ENCODE data around the gene ORC4. TPM values are rescaled to one million over a fixed set of nuclear protein-coding genes. Genes with fewer than 3 reads are reported as not detected.
"Not testable (repeated sequence)": the region's sequence is repeated elsewhere in the genome, so short reads cannot be mapped to it uniquely, and the experiment has no call there.

The ORC4 gene
- polyA plus RNA-seq, 1 donor from 2014 or later = 261 TPM

DNA sequence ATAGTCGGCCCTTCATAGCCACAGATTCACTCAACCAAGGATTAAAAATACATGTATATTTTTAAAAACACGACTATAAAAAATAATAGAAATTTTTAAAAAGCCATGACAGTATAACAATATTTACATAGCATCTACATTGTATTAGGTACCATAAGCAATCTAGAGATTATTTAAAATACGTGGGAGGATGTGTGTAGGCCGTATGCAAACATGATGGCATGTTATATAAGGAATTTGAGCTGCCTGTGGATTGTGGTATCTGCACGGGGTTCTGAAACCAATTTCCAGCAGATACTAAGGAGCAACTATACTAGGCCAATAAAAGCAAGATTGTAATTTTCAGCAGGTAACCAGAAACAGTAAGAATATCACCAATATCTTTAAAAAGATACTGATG lies 5.9 kb downstream of the ORC4 start:
- Histone ChIP-seq H3K79me2 (replicated peaks; ENCODE audit: insufficient read depth, low read length) (peaks cover 99% of the 10 kb centered on the region), H4K20me1 (ENCODE audit: insufficient read depth) (no peaks in the 10 kb centered on the region), H3K4me3 (ENCODE audit: low read length) (no peak overlapping the region), H3K27me3 (ENCODE audit: insufficient read depth, low read depth, low read length) (no peaks in the 10 kb centered on the region), H3K9me3 (ENCODE audit: low read length) (no peaks in the 10 kb centered on the region), H3K4me2 (ENCODE audit: low read length) (no peak overlapping the region), H3F3A (ENCODE audit: insufficient read depth, low read length, poor library complexity, severe bottlenecking) (peaks cover 3% of the 10 kb centered on the region), H3K9me2 (ENCODE audit: insufficient read depth, low read length) (no peaks in the 10 kb centered on the region), H3K36me3 (ENCODE audit: insufficient read depth, low read length) (no peaks in the 10 kb centered on the region), H2AFZ (ENCODE audit: low read depth, low read length) (no peak overlapping the region), H3K27ac (ENCODE audit: low read length) (no peak overlapping the region), H3K9ac (ENCODE audit: low read length) (no peak overlapping the region)
- no peak for TF ChIP-seq POLR2AphosphoS5 (IDR thresholded peaks at IDR 0.05)
- TF ChIP-seq SMC3 (conservative IDR thresholded peaks at IDR 0.05; ENCODE audit: poor library complexity) = no peak
- TF ChIP-seq TAF1 (IDR thresholded peaks at IDR 0.05; ENCODE audit: low read depth) = no peak
- no peak for TF ChIP-seq EZH2 (IDR thresholded peaks at IDR 0.05; ENCODE audit: borderline replicate concordance, insufficient read depth, low read length, poor library complexity, severe bottlenecking)
- TF ChIP-seq RAD21 (conservative IDR thresholded peaks at IDR 0.05) = no peak
- TF ChIP-seq, protein P1, sequence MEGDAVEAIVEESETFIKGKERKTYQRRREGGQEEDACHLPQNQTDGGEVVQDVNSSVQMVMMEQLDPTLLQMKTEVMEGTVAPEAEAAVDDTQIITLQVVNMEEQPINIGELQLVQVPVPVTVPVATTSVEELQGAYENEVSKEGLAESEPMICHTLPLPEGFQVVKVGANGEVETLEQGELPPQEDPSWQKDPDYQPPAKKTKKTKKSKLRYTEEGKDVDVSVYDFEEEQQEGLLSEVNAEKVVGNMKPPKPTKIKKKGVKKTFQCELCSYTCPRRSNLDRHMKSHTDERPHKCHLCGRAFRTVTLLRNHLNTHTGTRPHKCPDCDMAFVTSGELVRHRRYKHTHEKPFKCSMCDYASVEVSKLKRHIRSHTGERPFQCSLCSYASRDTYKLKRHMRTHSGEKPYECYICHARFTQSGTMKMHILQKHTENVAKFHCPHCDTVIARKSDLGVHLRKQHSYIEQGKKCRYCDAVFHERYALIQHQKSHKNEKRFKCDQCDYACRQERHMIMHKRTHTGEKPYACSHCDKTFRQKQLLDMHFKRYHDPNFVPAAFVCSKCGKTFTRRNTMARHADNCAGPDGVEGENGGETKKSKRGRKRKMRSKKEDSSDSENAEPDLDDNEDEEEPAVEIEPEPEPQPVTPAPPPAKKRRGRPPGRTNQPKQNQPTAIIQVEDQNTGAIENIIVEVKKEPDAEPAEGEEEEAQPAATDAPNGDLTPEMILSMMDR (IDR thresholded peaks at IDR 0.05; ENCODE audit: poor library complexity, severe bottlenecking) = no peak
- no peak for TF ChIP-seq EP300 (conservative IDR thresholded peaks at IDR 0.05; ENCODE audit: poor library complexity, severe bottlenecking)
- TF ChIP-seq MXI1 (conservative IDR thresholded peaks at IDR 0.05; ENCODE audit: poor library complexity, severe bottlenecking) = no peak
- TF ChIP-seq, protein P2, sequence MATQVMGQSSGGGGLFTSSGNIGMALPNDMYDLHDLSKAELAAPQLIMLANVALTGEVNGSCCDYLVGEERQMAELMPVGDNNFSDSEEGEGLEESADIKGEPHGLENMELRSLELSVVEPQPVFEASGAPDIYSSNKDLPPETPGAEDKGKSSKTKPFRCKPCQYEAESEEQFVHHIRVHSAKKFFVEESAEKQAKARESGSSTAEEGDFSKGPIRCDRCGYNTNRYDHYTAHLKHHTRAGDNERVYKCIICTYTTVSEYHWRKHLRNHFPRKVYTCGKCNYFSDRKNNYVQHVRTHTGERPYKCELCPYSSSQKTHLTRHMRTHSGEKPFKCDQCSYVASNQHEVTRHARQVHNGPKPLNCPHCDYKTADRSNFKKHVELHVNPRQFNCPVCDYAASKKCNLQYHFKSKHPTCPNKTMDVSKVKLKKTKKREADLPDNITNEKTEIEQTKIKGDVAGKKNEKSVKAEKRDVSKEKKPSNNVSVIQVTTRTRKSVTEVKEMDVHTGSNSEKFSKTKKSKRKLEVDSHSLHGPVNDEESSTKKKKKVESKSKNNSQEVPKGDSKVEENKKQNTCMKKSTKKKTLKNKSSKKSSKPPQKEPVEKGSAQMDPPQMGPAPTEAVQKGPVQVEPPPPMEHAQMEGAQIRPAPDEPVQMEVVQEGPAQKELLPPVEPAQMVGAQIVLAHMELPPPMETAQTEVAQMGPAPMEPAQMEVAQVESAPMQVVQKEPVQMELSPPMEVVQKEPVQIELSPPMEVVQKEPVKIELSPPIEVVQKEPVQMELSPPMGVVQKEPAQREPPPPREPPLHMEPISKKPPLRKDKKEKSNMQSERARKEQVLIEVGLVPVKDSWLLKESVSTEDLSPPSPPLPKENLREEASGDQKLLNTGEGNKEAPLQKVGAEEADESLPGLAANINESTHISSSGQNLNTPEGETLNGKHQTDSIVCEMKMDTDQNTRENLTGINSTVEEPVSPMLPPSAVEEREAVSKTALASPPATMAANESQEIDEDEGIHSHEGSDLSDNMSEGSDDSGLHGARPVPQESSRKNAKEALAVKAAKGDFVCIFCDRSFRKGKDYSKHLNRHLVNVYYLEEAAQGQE (IDR thresholded peaks at IDR 0.05; ENCODE audit: borderline replicate concordance) = no peak

DNA sequence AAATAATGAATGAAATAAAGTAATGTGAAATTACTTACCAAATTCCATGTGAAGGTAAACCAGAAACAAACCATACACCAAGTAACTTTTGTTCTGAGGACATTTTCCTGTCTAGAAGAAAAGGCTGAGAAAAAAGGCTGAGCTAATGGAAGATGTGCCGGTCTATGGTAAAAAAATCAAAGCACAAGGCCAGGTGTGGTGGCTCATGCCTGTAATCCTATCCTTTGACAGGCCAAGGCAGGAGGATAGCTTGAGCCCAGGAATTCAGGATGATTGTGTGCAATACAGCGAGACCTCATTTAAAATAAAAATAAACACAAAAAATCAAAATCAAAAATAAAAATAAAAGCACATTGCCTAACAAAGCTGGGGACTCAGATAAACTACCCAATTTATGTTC lies 6.7 kb downstream of the ORC4 start:
- Histone ChIP-seq H3K9me2 (ENCODE audit: insufficient read depth, low read length) (no peaks in the 10 kb centered on the region), H3K4me2 (ENCODE audit: low read length) (no peak overlapping the region), H3K36me3 (ENCODE audit: insufficient read depth, low read length) (no peaks in the 10 kb centered on the region), H3K4me3 (ENCODE audit: low read length) (no peak overlapping the region), H3F3A (ENCODE audit: insufficient read depth, low read length, poor library complexity, severe bottlenecking) (peaks cover 3% of the 10 kb centered on the region), H3K27me3 (ENCODE audit: insufficient read depth, low read depth, low read length) (no peaks in the 10 kb centered on the region), H2AFZ (ENCODE audit: low read depth, low read length) (no peak overlapping the region), H3K79me2 (replicated peaks; ENCODE audit: insufficient read depth, low read length) (peaks cover 99% of the 10 kb centered on the region), H3K27ac (ENCODE audit: low read length) (no peak overlapping the region), H3K9me3 (ENCODE audit: low read length) (no peaks in the 10 kb centered on the region), H4K20me1 (ENCODE audit: insufficient read depth) (no peaks in the 10 kb centered on the region), H3K9ac (ENCODE audit: low read length) (no peak overlapping the region)
- TF ChIP-seq, protein P2 (IDR thresholded peaks at IDR 0.05; ENCODE audit: borderline replicate concordance) = no peak
- TF ChIP-seq TAF1 (IDR thresholded peaks at IDR 0.05; ENCODE audit: low read depth) (no peak), EP300 (conservative IDR thresholded peaks at IDR 0.05; ENCODE audit: poor library complexity, severe bottlenecking) (no peak), POLR2AphosphoS5 (IDR thresholded peaks at IDR 0.05) (no peak), SMC3 (conservative IDR thresholded peaks at IDR 0.05; ENCODE audit: poor library complexity) (no peak), EZH2 (IDR thresholded peaks at IDR 0.05; ENCODE audit: borderline replicate concordance, insufficient read depth, low read length, poor library complexity, severe bottlenecking) (no peak), RAD21 (conservative IDR thresholded peaks at IDR 0.05) (no peak), MXI1 (conservative IDR thresholded peaks at IDR 0.05; ENCODE audit: poor library complexity, severe bottlenecking) (no peak)
- TF ChIP-seq, protein P1 (IDR thresholded peaks at IDR 0.05; ENCODE audit: poor library complexity, severe bottlenecking) = no peak

DNA sequence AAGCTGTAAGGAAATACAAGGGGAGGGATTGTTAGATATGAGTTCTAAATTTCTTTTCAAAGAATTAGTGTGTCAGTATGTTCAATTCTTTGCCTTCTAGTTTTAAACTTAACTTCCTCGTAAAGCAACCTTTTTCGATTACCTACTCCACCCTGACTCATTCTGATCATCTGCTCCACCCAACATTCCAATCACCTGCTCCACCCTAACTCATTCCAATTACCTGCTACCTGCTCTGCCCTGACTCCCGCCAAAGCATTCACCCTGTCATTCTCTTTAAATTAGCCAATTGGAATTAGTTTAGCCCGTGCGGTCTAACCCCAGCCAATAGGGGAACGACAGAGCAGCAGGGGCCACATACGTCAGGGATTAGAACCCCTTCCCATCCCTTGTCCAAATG lies 12.1 kb downstream of the ORC4 start:
- H3K9me3 ChIP-seq (ENCODE audit: low read length); H2AFZ ChIP-seq (ENCODE audit: low read depth, low read length); H3K9ac ChIP-seq (ENCODE audit: low read length); H3K27ac ChIP-seq (ENCODE audit: low read length); H3K4me2 ChIP-seq (ENCODE audit: low read length); H3K9me2 ChIP-seq (ENCODE audit: insufficient read depth, low read length); H3K27me3 ChIP-seq (ENCODE audit: insufficient read depth, low read depth, low read length); H3K4me3 ChIP-seq (ENCODE audit: low read length); H3F3A ChIP-seq (ENCODE audit: insufficient read depth, low read length, poor library complexity, severe bottlenecking); H4K20me1 ChIP-seq (ENCODE audit: insufficient read depth); H3K36me3 ChIP-seq (ENCODE audit: insufficient read depth, low read length): not testable (repeated sequence)
- H3K79me2 ChIP-seq (replicated peaks; ENCODE audit: insufficient read depth, low read length) = peaks cover 88% of the 10 kb centered on the region
